Keratinocyte (primary cell): ENCODE results near the gene ABHD5. TPM values are rescaled to one million over a fixed set of nuclear protein-coding genes. Genes with fewer than 3 reads are reported as not detected.

Source experiments
- DNase-seq: peaks from one replicate; pipeline ENCODE4 v3.0.0-alpha.2; 2011; ENCODE audit warnings: low read depth, missing footprints, low spot score
- FAIRE-seq: peaks from 2 replicates; lab custom pipeline; 2011; peaks lifted over from hg19 to GRCh38; lab: Jason Lieb, UNC
- H2AFZ ChIP-seq: 2 replicates; pipeline ENCODE4 v1.6.0; 2012; ENCODE audit warnings: low read length, control low read depth, inconsistent platforms; ENCODE audit not compliant: control insufficient read depth
- H3K27ac ChIP-seq: 2 replicates; pipeline ENCODE4 v1.5.1; 2011; ENCODE audit warnings: low read length; ENCODE audit not compliant: control insufficient read depth, insufficient read depth
- H3K27me3 ChIP-seq: 3 replicates; pipeline ENCODE4 v1.6.0; 2011; ENCODE audit warnings: low read length; ENCODE audit not compliant: control insufficient read depth, insufficient read depth; ENCODE audit errors: extremely low read depth
- H3K36me3 ChIP-seq, 2 experiments: 2 replicates in 1 of 2; 3 replicates in 1 of 2; pipeline ENCODE4 v1.5.1; 2011; ENCODE audit warnings: low read length in 2 of 2, mild to moderate bottlenecking in 1 of 2; ENCODE audit not compliant: control insufficient read depth in 2 of 2, insufficient read depth in 2 of 2; ENCODE audit errors: extremely low read depth in 1 of 2
- H3K4me1 ChIP-seq: 3 replicates; pipeline ENCODE4 v1.5.1; 2011; ENCODE audit warnings: low read length; ENCODE audit not compliant: control insufficient read depth, insufficient read depth; ENCODE audit errors: extremely low read depth
- H3K4me2 ChIP-seq: 3 replicates; pipeline ENCODE4 v1.6.0; 2011; ENCODE audit warnings: low read depth, low read length; ENCODE audit not compliant: control insufficient read depth, insufficient read depth; ENCODE audit errors: extremely low read depth
- H3K4me3 ChIP-seq, 3 experiments: fragments of 200-600 bp in 1 of 3; sonication (generic) in 1 of 3; 2 replicates in 2 of 3; 3 replicates in 1 of 3; pipeline ENCODE4 v1.5.1; 2011 to 2016; ENCODE audit warnings: low read length in 3 of 3, mild to moderate bottlenecking in 3 of 3, control low read depth in 2 of 3, inconsistent platforms in 1 of 3, low read depth in 1 of 3, mixed read lengths in 1 of 3, mixed run types in 1 of 3, moderate library complexity in 1 of 3; ENCODE audit not compliant: control insufficient read depth in 2 of 3, insufficient read depth in 2 of 3; ENCODE audit errors: extremely low read depth in 1 of 3
- H3K79me2 ChIP-seq: 2 replicates; pipeline ENCODE4 v1.6.0; 2012; ENCODE audit warnings: low read length; ENCODE audit not compliant: control insufficient read depth, insufficient read depth
- H3K9ac ChIP-seq: 3 replicates; pipeline ENCODE4 v1.6.0; 2011; ENCODE audit warnings: low read length; ENCODE audit not compliant: control insufficient read depth, insufficient read depth; ENCODE audit errors: extremely low read depth
- H3K9me1 ChIP-seq: 3 replicates; pipeline ENCODE4 v1.6.0; 2011; ENCODE audit warnings: low read length; ENCODE audit not compliant: control insufficient read depth, insufficient read depth; ENCODE audit errors: extremely low read depth
- H3K9me3 ChIP-seq: 2 replicates; pipeline ENCODE4 v1.5.1; 2012; ENCODE audit warnings: low read depth, low read length; ENCODE audit not compliant: control insufficient read depth
- H4K20me1 ChIP-seq: 3 replicates; pipeline ENCODE4 v1.6.0; 2011; ENCODE audit warnings: low read length; ENCODE audit not compliant: control insufficient read depth, insufficient read depth; ENCODE audit errors: extremely low read depth
- EZH2 ChIP-seq: IDR thresholded peaks from one replicate; pipeline ENCODE4 v1.6.1; 2012; ENCODE audit warnings: inconsistent platforms, mild to moderate bottlenecking, low read length, moderate library complexity
- dilution Hi-C: fragments of 300-500 bp; cut with MboI; formaldehyde crosslinking; loops from one replicate; pipeline ENCODE4 v1.7.0; 2020; ENCODE audit warnings: low sequenced_read_pairs; ENCODE audit not compliant: extremely low pct_ligation_motif_present
- polyA plus RNA-seq, 5 experiments: library from polyadenylated mRNA; depleted of rRNA in 3 of 5; stranded (reverse) in 3 of 5; stranded (forward) in 1 of 5; unstranded in 1 of 5; fragments of >200 nt; gene quantifications; 1 replicate in 1 of 5; 2 replicates in 3 of 5; 3 replicates in 1 of 5; pipeline versions ENCODE4 v1.2.1 to v1.2.3, GENCODE V29; 2011 to 2012; ENCODE audit warnings: missing spikeins in 2 of 5, low read depth in 1 of 5, low replicate concordance in 1 of 5
- TF ChIP-seq, protein P1 (sequence below), 3 experiments: IDR thresholded peaks in 1 of 3; conservative IDR thresholded peaks in 1 of 3; optimal IDR thresholded peaks in 1 of 3; 2 replicates in 2 of 3; 3 replicates in 1 of 3; pipeline versions ENCODE3 to v1.5.1; 2011; ENCODE audit warnings: low read length in 3 of 3, mild to moderate bottlenecking in 3 of 3, moderate library complexity in 2 of 3, control low read depth in 1 of 3, inconsistent platforms in 1 of 3; ENCODE audit not compliant: insufficient read depth in 2 of 3; ENCODE audit errors: extremely low read depth in 1 of 3

The ABHD5 gene
- polyA plus RNA-seq, 1 donor (not counting 4 experiments of a cell fraction or from before 2014, with no cell fraction given): 26.8 TPM

DNA sequence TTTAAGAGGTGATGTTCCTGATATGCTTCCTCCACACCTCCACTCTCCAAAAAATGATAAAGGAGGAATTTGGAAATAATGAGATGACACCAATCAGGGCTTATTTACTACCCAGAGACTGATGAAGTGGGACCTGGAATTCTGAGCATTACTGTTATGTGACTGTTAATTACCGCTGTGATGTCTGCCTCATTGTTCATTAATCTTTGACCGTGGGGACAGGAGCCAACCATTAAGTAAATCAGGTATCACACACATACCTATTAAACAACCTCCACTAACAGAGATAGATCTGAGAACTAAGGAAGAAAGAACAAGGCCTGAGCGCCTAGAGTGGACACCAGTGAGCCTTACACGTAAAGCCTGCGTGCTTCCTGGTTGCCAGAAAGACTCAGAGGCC is 37.7 kb downstream of the ABHD5 start:
- dilution Hi-C loops: no loop called here
- FAIRE-seq (no peak), DNase-seq (no peak)
- H3K9me3 ChIP-seq: no peaks in the 10 kb centered on the region
- no peaks in the 10 kb centered on the region for H3K36me3 ChIP-seq
- no peak overlapping the region for H3K4me3 ChIP-seq
- no peak overlapping the region for H3K4me2 ChIP-seq
- H3K27me3 ChIP-seq: no peaks in the 10 kb centered on the region
- H3K9ac ChIP-seq: no peak overlapping the region
- no peaks in the 10 kb centered on the region for H3K9me1 ChIP-seq
- H3K79me2 ChIP-seq: no peaks in the 10 kb centered on the region
- H3K27ac ChIP-seq: no peak overlapping the region
- H3K4me1 ChIP-seq: peaks cover 7% of the 10 kb centered on the region
- TF ChIP-seq, protein P1, sequence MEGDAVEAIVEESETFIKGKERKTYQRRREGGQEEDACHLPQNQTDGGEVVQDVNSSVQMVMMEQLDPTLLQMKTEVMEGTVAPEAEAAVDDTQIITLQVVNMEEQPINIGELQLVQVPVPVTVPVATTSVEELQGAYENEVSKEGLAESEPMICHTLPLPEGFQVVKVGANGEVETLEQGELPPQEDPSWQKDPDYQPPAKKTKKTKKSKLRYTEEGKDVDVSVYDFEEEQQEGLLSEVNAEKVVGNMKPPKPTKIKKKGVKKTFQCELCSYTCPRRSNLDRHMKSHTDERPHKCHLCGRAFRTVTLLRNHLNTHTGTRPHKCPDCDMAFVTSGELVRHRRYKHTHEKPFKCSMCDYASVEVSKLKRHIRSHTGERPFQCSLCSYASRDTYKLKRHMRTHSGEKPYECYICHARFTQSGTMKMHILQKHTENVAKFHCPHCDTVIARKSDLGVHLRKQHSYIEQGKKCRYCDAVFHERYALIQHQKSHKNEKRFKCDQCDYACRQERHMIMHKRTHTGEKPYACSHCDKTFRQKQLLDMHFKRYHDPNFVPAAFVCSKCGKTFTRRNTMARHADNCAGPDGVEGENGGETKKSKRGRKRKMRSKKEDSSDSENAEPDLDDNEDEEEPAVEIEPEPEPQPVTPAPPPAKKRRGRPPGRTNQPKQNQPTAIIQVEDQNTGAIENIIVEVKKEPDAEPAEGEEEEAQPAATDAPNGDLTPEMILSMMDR (optimal IDR thresholded peaks at IDR 0.05 in 1 of 3, IDR thresholded peaks at IDR 0.05 in 1 of 3, conservative IDR thresholded peaks at IDR 0.05 in 1 of 3; ENCODE audit: extremely low read depth in 1 of 3, insufficient read depth in 2 of 3, low read length in 3 of 3): no peak
- TF ChIP-seq EZH2: no peak
- no peaks in the 10 kb centered on the region for H4K20me1 ChIP-seq
- no peak overlapping the region for H2AFZ ChIP-seq

GRCh38 chr3:43728947-43729346 is 38.2 kb downstream of the ABHD5 start:
- Histone ChIP-seq H3K27ac (no peak overlapping the region), H3K9me3 (no peaks in the 10 kb centered on the region), H3K4me1 (peaks cover 10% of the 10 kb centered on the region), H3K79me2 (no peaks in the 10 kb centered on the region), H3K27me3 (no peaks in the 10 kb centered on the region), H3K4me3 (no peak overlapping the region), H4K20me1 (no peaks in the 10 kb centered on the region), H3K36me3 (no peaks in the 10 kb centered on the region), H3K9ac (no peak overlapping the region), H3K9me1 (no peaks in the 10 kb centered on the region), H3K4me2 (no peak overlapping the region), H2AFZ (no peak overlapping the region)
- no peak for FAIRE-seq
- DNase-seq: no peak
- dilution Hi-C loops: no loop called here
- TF ChIP-seq, protein P1 (optimal IDR thresholded peaks at IDR 0.05 in 1 of 3, IDR thresholded peaks at IDR 0.05 in 1 of 3, conservative IDR thresholded peaks at IDR 0.05 in 1 of 3; ENCODE audit: extremely low read depth in 1 of 3, insufficient read depth in 2 of 3, low read length in 3 of 3): no peak
- no peak for TF ChIP-seq EZH2
